Germinal center (tissue), 1 donor: ENCODE measurements around the gene LYRM9.
"Not testable (repeated sequence)": the region's sequence is repeated elsewhere in the genome, so short reads cannot be mapped to it uniquely, and the experiment has no call there.

ENCODE experiments used
- DNase-seq: peaks from one replicate; pipeline ENCODE4 v3.0.0; 2012; ENCODE audit warnings: mixed read lengths, low spot score

The LYRM9 gene

DNA sequence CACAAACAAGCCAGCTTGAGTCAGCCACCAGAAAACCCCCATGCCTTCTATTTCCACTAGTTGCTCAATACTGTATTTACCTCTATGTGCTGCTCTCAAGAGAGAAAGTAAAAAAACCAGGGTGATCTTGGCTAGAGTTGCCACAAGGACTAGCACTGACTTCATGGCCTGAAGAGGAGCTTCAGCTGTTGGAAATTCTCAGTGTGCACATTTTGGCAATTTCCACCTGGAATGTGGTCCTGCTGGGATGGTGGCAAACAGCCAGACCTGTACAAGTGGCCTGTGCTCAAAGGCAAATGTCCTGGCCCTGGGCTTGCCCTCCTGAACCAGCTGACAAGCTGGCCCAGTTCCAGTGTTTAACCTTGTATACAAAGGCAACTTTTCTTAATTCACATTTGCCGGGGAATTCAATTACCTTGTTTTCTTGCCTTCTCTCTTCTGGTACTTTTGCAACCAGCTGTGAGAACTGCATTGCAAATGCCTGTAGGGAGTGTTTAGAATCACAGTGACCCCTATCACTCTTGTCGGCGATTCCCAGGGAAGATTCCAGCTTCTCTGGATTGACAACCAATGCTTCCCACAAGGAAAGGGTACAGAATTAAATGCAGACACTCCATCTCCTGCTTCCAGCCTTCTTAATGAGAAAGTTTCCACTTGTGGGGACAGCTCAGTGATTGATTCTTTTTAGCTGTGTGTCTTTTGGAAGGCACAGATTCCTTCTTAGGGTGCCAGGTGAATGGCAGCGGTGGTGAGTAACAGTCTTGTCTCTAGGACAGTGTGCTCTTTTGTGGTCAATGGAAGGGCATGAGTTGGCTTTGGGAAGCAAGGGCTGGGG lies 53.4 kb downstream of the LYRM9 start:
- DNase-seq: not testable (repeated sequence)

DNA sequence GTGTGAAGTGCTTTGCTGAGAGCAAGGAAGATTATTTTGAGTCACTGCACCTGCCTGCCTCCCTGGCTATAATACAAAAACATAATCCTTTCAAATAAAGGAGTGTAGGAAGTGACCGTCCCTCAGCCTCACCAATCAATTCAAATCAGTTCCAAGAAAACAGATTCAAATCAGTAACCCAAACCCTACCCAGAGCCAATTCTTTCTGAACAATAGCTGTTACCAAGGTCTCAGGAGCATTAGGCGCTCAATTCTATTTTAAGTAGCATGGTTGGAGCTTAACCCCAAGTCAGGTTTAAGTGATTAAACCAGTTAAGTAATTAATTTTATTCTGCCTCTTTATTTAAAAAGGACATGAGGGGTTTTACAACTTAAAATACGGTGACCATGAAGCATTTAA lies 54.6 kb downstream of the LYRM9 start:
- not testable (repeated sequence) for DNase-seq

DNA sequence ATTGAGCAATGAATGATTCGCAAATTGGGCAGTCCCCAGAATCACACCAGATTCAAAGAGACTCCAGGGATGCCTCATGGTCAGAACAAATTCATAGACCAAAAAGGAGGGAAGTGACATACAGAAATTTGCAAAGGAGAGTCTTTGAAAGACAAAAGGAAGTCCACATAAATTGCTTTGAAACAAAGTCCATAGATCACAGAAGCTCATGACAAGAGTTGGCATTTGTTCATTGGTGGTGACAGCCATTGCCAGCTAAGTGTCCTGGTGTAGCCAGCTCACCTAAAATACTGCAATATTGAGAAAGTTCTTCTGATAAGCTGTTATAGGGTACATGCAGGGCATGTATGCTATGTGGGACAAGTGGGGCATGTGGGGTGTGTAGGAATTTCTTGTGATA lies 55.4 kb downstream of the LYRM9 start:
- DNase-seq: not testable (repeated sequence)

DNA sequence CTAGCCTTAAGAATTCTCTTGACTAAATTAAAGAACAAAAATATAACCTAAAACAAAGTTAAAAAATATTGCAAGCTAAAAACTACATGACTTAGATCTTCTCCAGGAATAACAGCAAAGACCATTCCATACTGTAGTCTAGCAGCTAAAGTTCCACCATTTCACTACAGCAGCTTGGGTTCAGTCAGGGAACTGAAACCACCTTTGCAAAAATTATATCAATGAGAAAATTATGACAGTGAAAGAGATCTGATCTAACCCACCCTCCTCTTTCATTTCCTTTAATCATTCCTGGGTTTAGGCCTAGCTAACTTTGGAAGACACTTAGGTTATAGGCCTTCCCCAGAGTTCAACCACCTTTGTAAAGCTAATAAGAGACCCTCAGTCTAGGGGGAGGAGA lies 56.5 kb downstream of the LYRM9 start:
- no peak for DNase-seq

DNA sequence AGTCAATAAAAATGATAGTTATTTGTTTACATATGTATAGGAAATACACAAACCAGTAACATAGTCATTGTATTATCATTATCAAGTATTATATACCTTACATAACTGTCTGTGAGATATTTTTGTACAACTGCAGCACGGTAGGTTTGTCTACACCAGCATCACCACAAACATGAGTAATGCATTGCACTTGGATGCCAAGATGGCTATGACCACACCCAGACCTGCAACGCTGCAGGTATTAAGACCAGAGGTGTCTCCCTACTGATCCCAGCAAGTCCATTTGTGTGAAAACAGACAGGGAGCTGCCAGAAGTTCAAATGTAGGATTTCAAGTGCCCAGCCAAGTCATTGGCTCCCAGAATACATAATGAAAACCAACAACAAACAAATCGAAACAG lies 58.6 kb downstream of the LYRM9 start:
- DNase-seq: no peak

DNA sequence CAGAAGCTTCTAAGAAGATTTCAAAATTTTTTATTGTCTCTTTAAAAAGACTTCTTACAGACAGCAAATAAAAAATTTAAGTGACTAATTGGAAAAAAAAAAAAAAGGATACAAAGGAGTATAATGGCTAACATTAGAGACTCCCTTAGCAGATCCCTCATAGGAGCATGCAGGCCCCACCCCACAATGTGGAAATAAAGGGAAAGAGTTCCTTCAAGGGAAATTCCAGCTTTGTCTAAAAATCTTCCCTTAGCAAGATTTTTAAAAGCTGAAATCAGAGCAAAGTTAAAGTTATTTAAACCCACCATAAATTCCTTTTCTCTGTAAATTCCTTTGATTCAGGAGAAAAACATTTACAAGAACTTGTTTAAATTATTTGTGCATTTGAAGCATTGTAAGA lies 60.3 kb downstream of the LYRM9 start:
- DNase-seq: no peak

DNA sequence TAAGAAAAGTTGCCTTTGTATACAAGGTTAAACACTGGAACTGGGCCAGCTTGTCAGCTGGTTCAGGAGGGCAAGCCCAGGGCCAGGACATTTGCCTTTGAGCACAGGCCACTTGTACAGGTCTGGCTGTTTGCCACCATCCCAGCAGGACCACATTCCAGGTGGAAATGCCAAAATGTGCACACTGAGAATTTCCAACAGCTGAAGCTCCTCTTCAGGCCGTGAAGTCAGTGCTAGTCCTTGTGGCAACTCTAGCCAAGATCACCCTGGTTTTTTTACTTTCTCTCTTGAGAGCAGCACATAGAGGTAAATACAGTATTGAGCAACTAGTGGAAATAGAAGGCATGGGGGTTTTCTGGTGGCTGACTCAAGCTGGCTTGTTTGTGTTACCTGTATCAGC lies 63.3 kb downstream of the LYRM9 start:
- not testable (repeated sequence) for DNase-seq

DNA sequence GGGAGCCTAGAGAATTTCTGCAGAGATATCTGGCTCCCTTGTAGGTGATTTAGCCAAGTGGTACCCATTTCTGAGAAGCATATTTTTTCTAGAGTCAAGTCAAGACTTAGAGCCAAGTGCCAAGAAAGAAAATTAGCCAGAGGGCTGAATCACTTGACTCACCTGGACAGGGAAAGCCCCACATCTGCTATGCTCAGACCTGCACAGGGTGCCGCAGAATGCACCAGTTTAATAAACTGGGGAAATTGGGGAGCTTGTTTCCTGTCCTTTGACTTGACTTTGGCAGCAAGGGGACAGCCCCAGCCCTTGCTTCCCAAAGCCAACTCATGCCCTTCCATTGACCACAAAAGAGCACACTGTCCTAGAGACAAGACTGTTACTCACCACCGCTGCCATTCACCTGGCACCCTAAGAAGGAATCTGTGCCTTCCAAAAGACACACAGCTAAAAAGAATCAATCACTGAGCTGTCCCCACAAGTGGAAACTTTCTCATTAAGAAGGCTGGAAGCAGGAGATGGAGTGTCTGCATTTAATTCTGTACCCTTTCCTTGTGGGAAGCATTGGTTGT lies 63.9 kb downstream of the LYRM9 start:
- not testable (repeated sequence) for DNase-seq
